Kidney (tissue), 14 donors: ENCODE measurements around the gene CDH8. TPM values are rescaled to one million over a fixed set of nuclear protein-coding genes. Genes with fewer than 3 reads are reported as not detected.
"Not testable (repeated sequence)": the region's sequence is repeated elsewhere in the genome, so short reads cannot be mapped to it uniquely, and the experiment has no call there.

ENCODE experiments used
- DNase-seq, 5 donors: peaks; one replicate each; pipeline ENCODE4 v3.0.0-alpha.2; 2013 to 2020
- FAIRE-seq: peaks from 2 replicates; lab custom pipeline; 2012; peaks lifted over from hg19 to GRCh38; lab: Jason Lieb, UNC
- H3K27ac ChIP-seq, 2 donors: one replicate each; pipeline ENCODE4 v1.7.0; 2013; ENCODE audit warnings: low read depth in 2 of 2, low read length in 2 of 2, inconsistent platforms in 1 of 2
- H3K27me3 ChIP-seq: one replicate; pipeline ENCODE4 v1.7.1; 2013; ENCODE audit warnings: low read length, inconsistent platforms; ENCODE audit not compliant: control insufficient read depth, insufficient read depth
- H3K36me3 ChIP-seq, 3 donors: one replicate each; pipeline versions ENCODE4 v1.7.0 to v1.7.1; 2013; ENCODE audit warnings: low read length in 3 of 3, control low read depth in 1 of 3, inconsistent platforms in 1 of 3; ENCODE audit not compliant: insufficient read depth in 3 of 3, control insufficient read depth in 2 of 3
- H3K4me1 ChIP-seq, 3 donors: one replicate each; pipeline versions ENCODE4 v1.7.0 to v1.7.1; 2013; ENCODE audit warnings: low read length in 3 of 3, inconsistent platforms in 1 of 3, low read depth in 1 of 3; ENCODE audit not compliant: control insufficient read depth in 2 of 3, insufficient read depth in 2 of 3
- H3K4me3 ChIP-seq, 3 donors: one replicate each; pipeline versions ENCODE4 v1.7.0 to v1.8.1; 2013; ENCODE audit warnings: low read length in 3 of 3, control low read depth in 1 of 3, inconsistent platforms in 1 of 3
- H3K9ac ChIP-seq, 3 donors: one replicate each; pipeline versions ENCODE4 v1.7.0 to v1.7.1; 2013; ENCODE audit warnings: low read length in 3 of 3, control low read depth in 1 of 3, inconsistent platforms in 1 of 3
- H3K9me3 ChIP-seq, 3 donors: one replicate each; pipeline versions ENCODE4 v1.7.0 to v1.7.1; 2013; ENCODE audit warnings: low read length in 3 of 3, control low read depth in 1 of 3, inconsistent platforms in 1 of 3; ENCODE audit not compliant: control insufficient read depth in 2 of 3, insufficient read depth in 1 of 3
- intact Hi-C: fragments of 100-400 bp; cut with DNase I; formaldehyde crosslinking; loops from one replicate; pipeline ENCODE4 v1.11.1; 2022
- polyA plus RNA-seq: library from polyadenylated mRNA; stranded (reverse); fragments of 350-450 nt; fragmentation: Illumina TruSeq; extraction: RNeasy Lipid Tissue Mini Kit (QIAGEN cat#74804); gene quantifications from one replicate; pipeline ENCODE4 v1.2.3, GENCODE V29; 2014; ENCODE audit warnings: low read depth, low replicate concordance; ENCODE audit not compliant: insufficient read depth
- total RNA-seq: library from RNA; stranded (reverse); fragmentation: NEBNext Ultra II Directional; extraction: Animal tissue kit (Norgen Biotek cat#: 25700); gene quantifications from one replicate; pipeline ENCODE4 v1.2.1, GENCODE V29; 2021
- TF ChIP-seq, protein P1 (sequence below): IDR thresholded peaks from 3 replicates; pipeline ENCODE4 v1.5.1; 2012; ENCODE audit warnings: mild to moderate bottlenecking, moderate library complexity, borderline replicate concordance; ENCODE audit not compliant: insufficient read depth; ENCODE audit errors: extremely low read depth
- donor health status: control.
- donor health status: control.
- donor health status: control.
- donor health status: control.
- donor health status: control.
- donor health status: DM: yes; HTN: yes; CAD: no.
- donor health status: Normal renal cell carcinoma (clear cell type).

The CDH8 gene
- total and polyA plus RNA-seq, 2 donors from 2014 or later, result 0.19 TPM; not detected in 1

DNA sequence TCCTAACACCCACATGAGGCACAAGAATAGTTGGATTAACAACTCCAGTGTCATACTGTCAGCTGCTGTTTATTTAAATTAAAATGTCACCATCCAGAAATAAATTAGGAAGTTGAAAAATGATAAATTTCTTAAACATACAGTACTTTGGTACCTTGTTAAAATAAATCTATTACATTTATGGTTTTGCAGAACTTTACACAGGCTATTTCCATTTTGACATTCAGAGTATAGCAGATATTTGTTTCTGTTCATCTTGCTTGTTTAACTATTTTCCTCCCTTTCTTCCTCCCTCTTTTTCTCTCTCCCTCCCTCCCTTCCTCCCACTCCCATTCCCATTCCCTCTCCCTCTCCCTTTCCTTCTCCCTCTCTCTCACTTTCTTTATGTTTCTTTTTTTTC lies 310.1 kb downstream of the CDH8 start:
- no peak for FAIRE-seq
- no peak overlapping the region for H3K9ac ChIP-seq
- no peak overlapping the region for H3K4me3 ChIP-seq

DNA sequence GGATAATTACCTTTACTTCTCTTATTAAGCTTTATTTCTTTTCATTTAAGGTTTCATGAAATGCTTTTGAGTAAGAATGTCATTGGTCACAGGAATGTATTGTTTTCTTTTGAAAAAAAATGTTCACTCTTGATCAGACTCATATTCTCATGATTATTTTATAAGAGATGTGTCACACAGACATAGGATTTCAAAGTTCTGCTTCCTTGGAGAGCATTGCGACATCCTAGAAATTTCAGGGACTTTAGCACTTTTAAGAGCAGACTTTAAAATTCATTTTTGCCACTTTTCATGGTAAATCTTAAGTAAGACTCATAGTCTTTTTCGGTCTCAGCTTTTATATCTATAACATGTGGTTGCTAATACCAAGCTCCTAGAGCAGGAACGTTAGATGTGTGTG lies 314.7 kb downstream of the CDH8 start:
- Histone ChIP-seq H3K4me3 (no peak overlapping the region), H3K27ac (no peak overlapping the region), H3K27me3 (no peaks in the 10 kb centered on the region), H3K36me3 (no peaks in the 10 kb centered on the region), H3K9me3 (no peaks in the 10 kb centered on the region), H3K9ac (no peak overlapping the region), H3K4me1 (no peaks in the 10 kb centered on the region)
- FAIRE-seq (no peak), DNase-seq (no peak)
- TF ChIP-seq, protein P1, sequence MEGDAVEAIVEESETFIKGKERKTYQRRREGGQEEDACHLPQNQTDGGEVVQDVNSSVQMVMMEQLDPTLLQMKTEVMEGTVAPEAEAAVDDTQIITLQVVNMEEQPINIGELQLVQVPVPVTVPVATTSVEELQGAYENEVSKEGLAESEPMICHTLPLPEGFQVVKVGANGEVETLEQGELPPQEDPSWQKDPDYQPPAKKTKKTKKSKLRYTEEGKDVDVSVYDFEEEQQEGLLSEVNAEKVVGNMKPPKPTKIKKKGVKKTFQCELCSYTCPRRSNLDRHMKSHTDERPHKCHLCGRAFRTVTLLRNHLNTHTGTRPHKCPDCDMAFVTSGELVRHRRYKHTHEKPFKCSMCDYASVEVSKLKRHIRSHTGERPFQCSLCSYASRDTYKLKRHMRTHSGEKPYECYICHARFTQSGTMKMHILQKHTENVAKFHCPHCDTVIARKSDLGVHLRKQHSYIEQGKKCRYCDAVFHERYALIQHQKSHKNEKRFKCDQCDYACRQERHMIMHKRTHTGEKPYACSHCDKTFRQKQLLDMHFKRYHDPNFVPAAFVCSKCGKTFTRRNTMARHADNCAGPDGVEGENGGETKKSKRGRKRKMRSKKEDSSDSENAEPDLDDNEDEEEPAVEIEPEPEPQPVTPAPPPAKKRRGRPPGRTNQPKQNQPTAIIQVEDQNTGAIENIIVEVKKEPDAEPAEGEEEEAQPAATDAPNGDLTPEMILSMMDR, result no peak
- intact Hi-C loops, result no loop called here

More for the DNA sequence above, 310.1 kb downstream of the CDH8 start:
- Histone ChIP-seq H3K27me3 (no peaks in the 10 kb centered on the region), H3K36me3 (no peaks in the 10 kb centered on the region), H3K4me1 (no peaks in the 10 kb centered on the region), H3K9me3 (no peaks in the 10 kb centered on the region), H3K27ac (no peak overlapping the region)
- DNase-seq, result no peak
- intact Hi-C loops, result no loop called here
- TF ChIP-seq, protein P1, result no peak

DNA sequence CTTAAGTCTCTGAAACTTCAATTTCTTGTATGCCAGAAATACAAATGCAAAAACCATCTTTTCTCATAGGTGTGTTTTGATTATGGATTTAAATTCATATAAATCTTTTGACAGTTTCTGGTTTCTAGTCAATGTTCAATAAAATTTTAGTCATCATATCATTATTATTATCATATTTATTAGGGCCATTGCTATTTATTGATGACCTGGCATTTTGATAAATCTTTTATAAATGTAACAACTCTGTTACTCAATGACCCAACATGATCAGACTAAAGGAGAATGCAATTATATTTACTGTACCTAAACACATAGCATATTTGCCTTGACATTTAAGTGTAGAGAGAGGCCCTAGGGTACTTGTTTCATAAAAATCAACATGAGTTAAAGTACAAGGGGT lies 320.8 kb downstream of the CDH8 start:
- intact Hi-C loops, result no loop called here
- FAIRE-seq (no peak), DNase-seq (no peak)
- no peaks in the 10 kb centered on the region for H3K27me3 ChIP-seq
- no peaks in the 10 kb centered on the region for H3K4me1 ChIP-seq
- TF ChIP-seq, protein P1, result no peak
- H3K9ac ChIP-seq, result no peak overlapping the region
- H3K9me3 ChIP-seq, result no peaks in the 10 kb centered on the region
- no peak overlapping the region for H3K4me3 ChIP-seq
- no peak overlapping the region for H3K27ac ChIP-seq
- no peaks in the 10 kb centered on the region for H3K36me3 ChIP-seq

DNA sequence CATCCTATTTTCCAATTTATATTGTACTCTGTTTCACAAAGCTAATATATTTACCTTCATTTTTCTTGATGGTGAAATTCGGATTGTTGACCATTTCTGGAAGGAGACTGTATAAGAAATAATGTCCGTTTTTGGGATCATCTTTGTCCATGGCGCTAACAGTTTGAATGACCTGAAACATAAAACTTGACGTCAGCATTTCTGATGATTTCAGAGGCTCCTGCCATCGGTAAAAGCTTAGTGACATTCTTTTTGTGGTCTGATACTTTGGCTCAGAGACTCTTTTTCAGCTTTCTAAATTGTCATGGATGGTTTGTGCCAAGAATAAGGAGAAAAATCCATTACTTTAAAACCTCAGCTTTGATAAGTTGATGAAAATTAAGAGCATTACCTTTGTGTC lies 322.5 kb downstream of the CDH8 start:
- FAIRE-seq, result no peak
- Histone ChIP-seq H3K36me3 (no peaks in the 10 kb centered on the region), H3K4me1 (no peaks in the 10 kb centered on the region), H3K27me3 (no peaks in the 10 kb centered on the region), H3K4me3 (no peak overlapping the region), H3K9ac (no peak overlapping the region), H3K9me3 (no peaks in the 10 kb centered on the region), H3K27ac (no peak overlapping the region)
- TF ChIP-seq, protein P1, result no peak
- no peak for DNase-seq
- intact Hi-C loops, result no loop called here

DNA sequence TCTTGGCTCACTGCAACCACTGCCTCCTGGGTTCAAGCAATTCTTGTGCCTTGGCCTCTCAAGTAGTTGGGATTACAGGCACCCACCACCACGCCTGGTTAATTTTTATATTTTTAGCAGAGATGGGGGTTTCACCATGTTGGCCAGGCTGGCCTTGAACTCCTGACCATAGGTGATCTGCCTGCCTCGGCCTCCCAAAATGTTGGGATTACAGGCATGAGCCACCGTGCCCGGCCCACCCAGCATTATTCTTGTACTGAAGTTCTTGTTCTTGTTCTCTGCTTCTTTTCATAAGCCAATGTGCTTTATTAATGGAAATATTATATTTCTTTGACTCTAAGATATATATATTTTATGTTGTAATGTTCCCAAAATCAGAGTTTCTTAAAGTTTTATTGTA lies 336.6 kb downstream of the CDH8 start:
- H3K27ac ChIP-seq, H3K4me1 ChIP-seq, H3K27me3 ChIP-seq, H3K9ac ChIP-seq, H3K9me3 ChIP-seq, H3K36me3 ChIP-seq, H3K4me3 ChIP-seq, intact Hi-C loops, FAIRE-seq: not testable (repeated sequence)
- peak in 1 of 5 donors; percentile 28 for DNase-seq
